Liver (tissue), 9 donors: ENCODE data around the gene PBLD. TPM values are rescaled to one million over a fixed set of nuclear protein-coding genes. Genes with fewer than 3 reads are reported as not detected.

Experiments
- DNase-seq: peaks from one replicate; pipeline ENCODE4 v3.0.0-alpha.2; 2017; ENCODE audit warnings: low spot score
- H3K27ac ChIP-seq, 2 donors: one replicate each; pipeline ENCODE4 v1.7.0; 2013; ENCODE audit warnings: inconsistent platforms in 2 of 2, low read length in 2 of 2, control low read depth in 1 of 2, low read depth in 1 of 2, mild to moderate bottlenecking in 1 of 2
- H3K27me3 ChIP-seq, 4 donors: one replicate each; pipeline versions ENCODE4 v1.6.1 to v1.7.0; 2013; ENCODE audit warnings: low read length in 3 of 4, inconsistent platforms in 1 of 4, mild to moderate bottlenecking in 1 of 4, moderate library complexity in 1 of 4; ENCODE audit not compliant: control insufficient read depth in 4 of 4, insufficient read depth in 4 of 4
- H3K36me3 ChIP-seq, 4 donors: one replicate each; pipeline versions ENCODE4 v1.6.1 to v1.7.0; 2013; ENCODE audit warnings: low read length in 3 of 4, mild to moderate bottlenecking in 3 of 4, low read depth in 1 of 4, moderate library complexity in 1 of 4; ENCODE audit not compliant: control insufficient read depth in 4 of 4, insufficient read depth in 3 of 4
- H3K4me1 ChIP-seq, 4 donors: one replicate each; pipeline versions ENCODE4 v1.6.1 to v1.7.0; 2013; ENCODE audit warnings: low read length in 3 of 4, mild to moderate bottlenecking in 3 of 4, moderate library complexity in 1 of 4; ENCODE audit not compliant: control insufficient read depth in 4 of 4, insufficient read depth in 4 of 4
- H3K4me3 ChIP-seq, 3 donors: one replicate each; pipeline versions ENCODE4 v1.6.1 to v1.7.0; 2013; ENCODE audit warnings: low read length in 3 of 3, control low read depth in 1 of 3, low read depth in 1 of 3, mild to moderate bottlenecking in 1 of 3
- H3K9ac ChIP-seq, 2 donors: one replicate each; pipeline ENCODE4 v1.7.0; 2013; ENCODE audit warnings: low read length in 2 of 2, mild to moderate bottlenecking in 2 of 2, moderate library complexity in 2 of 2, control low read depth in 1 of 2, low read depth in 1 of 2
- H3K9me3 ChIP-seq, 4 donors: one replicate each; pipeline versions ENCODE4 v1.6.1 to v1.7.0; 2013; ENCODE audit warnings: low read length in 3 of 4; ENCODE audit not compliant: control insufficient read depth in 4 of 4
- EGR1 ChIP-seq, 2 donors: IDR thresholded peaks; 2 replicates each; pipeline ENCODE4 v1.6.1; 2016 to 2018; ENCODE audit warnings: antibody characterized with exemption in 2 of 2, low read depth in 2 of 2
- FOXA1 ChIP-seq: IDR thresholded peaks from 2 replicates; pipeline ENCODE4 v1.6.1; 2016; ENCODE audit warnings: antibody characterized with exemption
- FOXA2 ChIP-seq: IDR thresholded peaks from 2 replicates; pipeline ENCODE4 v1.6.1; 2016; ENCODE audit warnings: antibody characterized with exemption
- GABPA ChIP-seq, 2 donors: IDR thresholded peaks in 1 of 2; conservative IDR thresholded peaks in 1 of 2; 2 replicates each; pipeline ENCODE4 v1.6.1; 2016; ENCODE audit warnings: antibody characterized with exemption in 2 of 2, mild to moderate bottlenecking in 1 of 2, moderate library complexity in 1 of 2
- HNF4A ChIP-seq, 2 donors: conservative IDR thresholded peaks; 2 replicates each; pipeline ENCODE4 v1.6.1; 2016; ENCODE audit warnings: antibody characterized with exemption in 2 of 2, mild to moderate bottlenecking in 2 of 2
- HNF4G ChIP-seq: IDR thresholded peaks from 2 replicates; pipeline ENCODE4 v1.6.1; 2016; ENCODE audit warnings: antibody characterized with exemption
- JUND ChIP-seq, 2 donors: IDR thresholded peaks; 2 replicates each; pipeline ENCODE4 v1.6.1; 2016; ENCODE audit warnings: antibody characterized with exemption in 2 of 2
- NR2F2 ChIP-seq: IDR thresholded peaks from 2 replicates; pipeline ENCODE4 v1.6.1; 2016; ENCODE audit warnings: antibody characterized with exemption
- RAD21 ChIP-seq, 2 donors: IDR thresholded peaks; 2 replicates each; pipeline ENCODE4 v1.6.1; 2016; ENCODE audit warnings: antibody characterized with exemption in 2 of 2, mild to moderate bottlenecking in 2 of 2
- RXRA ChIP-seq, 2 donors: IDR thresholded peaks; 2 replicates each; pipeline ENCODE4 v1.6.1; 2017 to 2018; ENCODE audit warnings: antibody characterized with exemption in 2 of 2, mild to moderate bottlenecking in 1 of 2
- SP1 ChIP-seq: IDR thresholded peaks from 2 replicates; pipeline ENCODE4 v1.6.1; 2018; ENCODE audit warnings: antibody characterized with exemption, mild to moderate bottlenecking
- TAF1 ChIP-seq: conservative IDR thresholded peaks from 2 replicates; pipeline ENCODE4 v1.6.1; 2016; ENCODE audit warnings: antibody characterized with exemption, mild to moderate bottlenecking
- YY1 ChIP-seq: IDR thresholded peaks from 2 replicates; pipeline ENCODE4 v1.6.1; 2016; ENCODE audit warnings: antibody characterized with exemption, mild to moderate bottlenecking
- WGBS: extraction: QIAGEN DNeasy Blood & Tissue Kit; methylation state at CpG from one replicate; pipeline ENCODE4 v1.1.7; 2013; 5-methylcytosine and 5-hydroxymethylcytosine counted together
- polyA plus RNA-seq, 2 donors: library from polyadenylated mRNA; stranded (reverse) in 1 of 2; unstranded in 1 of 2; fragments of 200-250 nt in 1 of 2; fragments of >200 nt in 1 of 2; fragmentation: Nextera tagmentation in 1 of 2; extraction: Ambion mirVana in 1 of 2; gene quantifications; one replicate each; pipeline versions ENCODE4 v1.2.1 to v1.2.3, GENCODE V29; 2013 to 2015
- total RNA-seq, 2 donors: library from RNA; depleted of rRNA; stranded (reverse); fragments of >200 nt; gene quantifications; one replicate each; pipeline ENCODE4 v1.2.3, GENCODE V29; 2014
- TF ChIP-seq, protein P1 (sequence below): fragments of 150-350 bp; IDR thresholded peaks from 2 replicates; pipeline ENCODE4 v1.5.1; 2017; ENCODE audit warnings: improper control_type of control experiment, low read depth, low read length; ENCODE audit not compliant: missing input control
- TF ChIP-seq, protein P2 (sequence below): IDR thresholded peaks from 2 replicates; pipeline ENCODE4 v1.6.1; 2016; ENCODE audit warnings: antibody characterized with exemption
- TF ChIP-seq, protein P3 (sequence below): IDR thresholded peaks from 2 replicates; pipeline ENCODE4 v1.6.1; 2016; ENCODE audit warnings: antibody characterized with exemption, mild to moderate bottlenecking
- TF ChIP-seq, protein P4 (sequence below): IDR thresholded peaks from 2 replicates; pipeline ENCODE4 v1.6.1; 2016; ENCODE audit warnings: antibody characterized with exemption
- TF ChIP-seq, protein P5 (sequence below): IDR thresholded peaks from 2 replicates; pipeline ENCODE4 v1.6.1; 2016; ENCODE audit warnings: antibody characterized with exemption
- donor health status: healthy.
- donor health status: healthy.
- donor health status: healthy.
- donor health status: healthy.
- donor health status: healthy.

The PBLD gene
- total and polyA plus RNA-seq, 4 donors = 63.3 to 175 (median 103) TPM

DNA sequence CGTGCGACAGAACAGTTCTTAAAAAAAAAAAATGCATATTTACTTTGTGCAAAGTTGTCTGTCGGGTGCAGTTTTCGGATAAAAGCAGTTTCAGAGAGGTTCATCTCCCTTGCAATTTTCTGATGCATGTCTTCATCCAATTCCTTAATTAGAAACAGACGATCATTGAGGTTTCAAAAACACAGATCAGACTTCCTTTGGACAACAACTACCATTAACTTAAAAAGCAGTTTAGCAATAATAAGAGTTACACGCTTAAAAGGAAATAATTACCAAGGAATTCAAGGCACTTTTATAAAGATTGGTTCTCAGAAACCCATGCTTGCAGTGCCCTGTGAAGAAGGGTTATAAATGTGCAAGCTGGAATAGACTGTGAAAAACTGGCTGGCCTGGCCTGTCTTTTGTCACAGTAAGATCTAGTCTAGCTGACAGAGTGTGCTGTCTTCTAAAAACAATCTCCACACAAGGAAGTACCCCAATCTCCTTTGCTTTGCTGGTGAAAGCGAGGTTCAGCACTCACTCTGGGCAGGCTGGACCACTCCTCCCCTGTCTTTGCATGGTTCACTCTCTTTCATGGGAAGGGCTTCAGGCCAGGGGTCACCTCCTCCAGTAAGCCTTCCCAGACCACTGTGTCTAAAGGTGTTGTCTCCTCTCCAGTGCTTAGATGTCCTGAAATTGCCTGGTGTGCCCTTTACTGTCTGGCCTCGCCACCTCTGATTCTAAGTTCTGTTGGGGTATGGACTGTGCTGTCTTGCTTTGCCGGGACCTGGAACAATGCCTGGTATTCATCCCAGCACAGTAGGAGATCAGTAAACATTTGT is 35.7 kb downstream of the PBLD start:
- Histone ChIP-seq H3K9me3 (no peaks in the 10 kb centered on the region), H3K27me3 (no peaks in the 10 kb centered on the region), H3K36me3 (peaks cover 10 to 27% (median 19%) of the 10 kb centered on the region in 4 donors), H3K4me3 (no peak overlapping the region), H3K4me1 (peaks cover 8 to 35% (median 25%) of the 10 kb centered on the region in 4 donors), H3K27ac (no peak overlapping the region), H3K9ac (no peak overlapping the region)
- no peak for DNase-seq
- TF ChIP-seq NR2F2 (no peak), RAD21 (IDR thresholded peaks at IDR 0.05) (no peak), HNF4A (conservative IDR thresholded peaks at IDR 0.05) (no peak), FOXA2 (no peak), GABPA (IDR thresholded peaks at IDR 0.05 in 1 of 2, conservative IDR thresholded peaks at IDR 0.05 in 1 of 2) (no peak), SP1 (no peak), TAF1 (no peak), JUND (IDR thresholded peaks at IDR 0.05) (no peak), RXRA (IDR thresholded peaks at IDR 0.05) (no peak), HNF4G (no peak), EGR1 (IDR thresholded peaks at IDR 0.05; ENCODE audit: low read depth in 2 of 2) (no peak), FOXA1 (no peak), YY1 (no peak)
- TF ChIP-seq, protein P1, sequence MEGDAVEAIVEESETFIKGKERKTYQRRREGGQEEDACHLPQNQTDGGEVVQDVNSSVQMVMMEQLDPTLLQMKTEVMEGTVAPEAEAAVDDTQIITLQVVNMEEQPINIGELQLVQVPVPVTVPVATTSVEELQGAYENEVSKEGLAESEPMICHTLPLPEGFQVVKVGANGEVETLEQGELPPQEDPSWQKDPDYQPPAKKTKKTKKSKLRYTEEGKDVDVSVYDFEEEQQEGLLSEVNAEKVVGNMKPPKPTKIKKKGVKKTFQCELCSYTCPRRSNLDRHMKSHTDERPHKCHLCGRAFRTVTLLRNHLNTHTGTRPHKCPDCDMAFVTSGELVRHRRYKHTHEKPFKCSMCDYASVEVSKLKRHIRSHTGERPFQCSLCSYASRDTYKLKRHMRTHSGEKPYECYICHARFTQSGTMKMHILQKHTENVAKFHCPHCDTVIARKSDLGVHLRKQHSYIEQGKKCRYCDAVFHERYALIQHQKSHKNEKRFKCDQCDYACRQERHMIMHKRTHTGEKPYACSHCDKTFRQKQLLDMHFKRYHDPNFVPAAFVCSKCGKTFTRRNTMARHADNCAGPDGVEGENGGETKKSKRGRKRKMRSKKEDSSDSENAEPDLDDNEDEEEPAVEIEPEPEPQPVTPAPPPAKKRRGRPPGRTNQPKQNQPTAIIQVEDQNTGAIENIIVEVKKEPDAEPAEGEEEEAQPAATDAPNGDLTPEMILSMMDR = no peak
- TF ChIP-seq, protein P2, sequence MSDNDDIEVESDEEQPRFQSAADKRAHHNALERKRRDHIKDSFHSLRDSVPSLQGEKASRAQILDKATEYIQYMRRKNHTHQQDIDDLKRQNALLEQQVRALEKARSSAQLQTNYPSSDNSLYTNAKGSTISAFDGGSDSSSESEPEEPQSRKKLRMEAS = no peak
- TF ChIP-seq, protein P3, sequence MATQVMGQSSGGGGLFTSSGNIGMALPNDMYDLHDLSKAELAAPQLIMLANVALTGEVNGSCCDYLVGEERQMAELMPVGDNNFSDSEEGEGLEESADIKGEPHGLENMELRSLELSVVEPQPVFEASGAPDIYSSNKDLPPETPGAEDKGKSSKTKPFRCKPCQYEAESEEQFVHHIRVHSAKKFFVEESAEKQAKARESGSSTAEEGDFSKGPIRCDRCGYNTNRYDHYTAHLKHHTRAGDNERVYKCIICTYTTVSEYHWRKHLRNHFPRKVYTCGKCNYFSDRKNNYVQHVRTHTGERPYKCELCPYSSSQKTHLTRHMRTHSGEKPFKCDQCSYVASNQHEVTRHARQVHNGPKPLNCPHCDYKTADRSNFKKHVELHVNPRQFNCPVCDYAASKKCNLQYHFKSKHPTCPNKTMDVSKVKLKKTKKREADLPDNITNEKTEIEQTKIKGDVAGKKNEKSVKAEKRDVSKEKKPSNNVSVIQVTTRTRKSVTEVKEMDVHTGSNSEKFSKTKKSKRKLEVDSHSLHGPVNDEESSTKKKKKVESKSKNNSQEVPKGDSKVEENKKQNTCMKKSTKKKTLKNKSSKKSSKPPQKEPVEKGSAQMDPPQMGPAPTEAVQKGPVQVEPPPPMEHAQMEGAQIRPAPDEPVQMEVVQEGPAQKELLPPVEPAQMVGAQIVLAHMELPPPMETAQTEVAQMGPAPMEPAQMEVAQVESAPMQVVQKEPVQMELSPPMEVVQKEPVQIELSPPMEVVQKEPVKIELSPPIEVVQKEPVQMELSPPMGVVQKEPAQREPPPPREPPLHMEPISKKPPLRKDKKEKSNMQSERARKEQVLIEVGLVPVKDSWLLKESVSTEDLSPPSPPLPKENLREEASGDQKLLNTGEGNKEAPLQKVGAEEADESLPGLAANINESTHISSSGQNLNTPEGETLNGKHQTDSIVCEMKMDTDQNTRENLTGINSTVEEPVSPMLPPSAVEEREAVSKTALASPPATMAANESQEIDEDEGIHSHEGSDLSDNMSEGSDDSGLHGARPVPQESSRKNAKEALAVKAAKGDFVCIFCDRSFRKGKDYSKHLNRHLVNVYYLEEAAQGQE = no peak
- TF ChIP-seq, protein P4, sequence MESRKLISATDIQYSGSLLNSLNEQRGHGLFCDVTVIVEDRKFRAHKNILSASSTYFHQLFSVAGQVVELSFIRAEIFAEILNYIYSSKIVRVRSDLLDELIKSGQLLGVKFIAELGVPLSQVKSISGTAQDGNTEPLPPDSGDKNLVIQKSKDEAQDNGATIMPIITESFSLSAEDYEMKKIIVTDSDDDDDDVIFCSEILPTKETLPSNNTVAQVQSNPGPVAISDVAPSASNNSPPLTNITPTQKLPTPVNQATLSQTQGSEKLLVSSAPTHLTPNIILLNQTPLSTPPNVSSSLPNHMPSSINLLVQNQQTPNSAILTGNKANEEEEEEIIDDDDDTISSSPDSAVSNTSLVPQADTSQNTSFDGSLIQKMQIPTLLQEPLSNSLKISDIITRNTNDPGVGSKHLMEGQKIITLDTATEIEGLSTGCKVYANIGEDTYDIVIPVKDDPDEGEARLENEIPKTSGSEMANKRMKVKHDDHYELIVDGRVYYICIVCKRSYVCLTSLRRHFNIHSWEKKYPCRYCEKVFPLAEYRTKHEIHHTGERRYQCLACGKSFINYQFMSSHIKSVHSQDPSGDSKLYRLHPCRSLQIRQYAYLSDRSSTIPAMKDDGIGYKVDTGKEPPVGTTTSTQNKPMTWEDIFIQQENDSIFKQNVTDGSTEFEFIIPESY = no peak
- TF ChIP-seq, protein P5, sequence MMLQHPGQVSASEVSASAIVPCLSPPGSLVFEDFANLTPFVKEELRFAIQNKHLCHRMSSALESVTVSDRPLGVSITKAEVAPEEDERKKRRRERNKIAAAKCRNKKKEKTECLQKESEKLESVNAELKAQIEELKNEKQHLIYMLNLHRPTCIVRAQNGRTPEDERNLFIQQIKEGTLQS = no peak
- 62% methylated on average over 9 of the region's 9 CpGs for WGBS
